Right lobe of liver (tissue), 4 donors: ENCODE measurements around the gene PLEKHM1.

Experiments used
- POLR2A ChIP-seq: fragments of 450-650 bp; IDR thresholded peaks from one replicate; pipeline ENCODE4 v1.6.1; 2017; ENCODE audit warnings: antibody characterized with exemption, mild to moderate bottlenecking
- TF ChIP-seq, protein P1 (sequence below), 4 donors: fragments of 200-600 bp in 3 of 4; fragments of 450-650 bp in 1 of 4; IDR thresholded peaks; one replicate each; pipeline versions ENCODE4 v1.5.1 to v1.8.0; 2016 to 2022; ENCODE audit warnings: antibody characterized with exemption in 4 of 4, mild to moderate bottlenecking in 2 of 4
- donor health status: DM: no; HTN: no; CAD: no.
- donor health status: DM: no; HTN: no; CAD: no.
- donor health status: DM: no; HTN: yes; CAD: no.

DNA sequence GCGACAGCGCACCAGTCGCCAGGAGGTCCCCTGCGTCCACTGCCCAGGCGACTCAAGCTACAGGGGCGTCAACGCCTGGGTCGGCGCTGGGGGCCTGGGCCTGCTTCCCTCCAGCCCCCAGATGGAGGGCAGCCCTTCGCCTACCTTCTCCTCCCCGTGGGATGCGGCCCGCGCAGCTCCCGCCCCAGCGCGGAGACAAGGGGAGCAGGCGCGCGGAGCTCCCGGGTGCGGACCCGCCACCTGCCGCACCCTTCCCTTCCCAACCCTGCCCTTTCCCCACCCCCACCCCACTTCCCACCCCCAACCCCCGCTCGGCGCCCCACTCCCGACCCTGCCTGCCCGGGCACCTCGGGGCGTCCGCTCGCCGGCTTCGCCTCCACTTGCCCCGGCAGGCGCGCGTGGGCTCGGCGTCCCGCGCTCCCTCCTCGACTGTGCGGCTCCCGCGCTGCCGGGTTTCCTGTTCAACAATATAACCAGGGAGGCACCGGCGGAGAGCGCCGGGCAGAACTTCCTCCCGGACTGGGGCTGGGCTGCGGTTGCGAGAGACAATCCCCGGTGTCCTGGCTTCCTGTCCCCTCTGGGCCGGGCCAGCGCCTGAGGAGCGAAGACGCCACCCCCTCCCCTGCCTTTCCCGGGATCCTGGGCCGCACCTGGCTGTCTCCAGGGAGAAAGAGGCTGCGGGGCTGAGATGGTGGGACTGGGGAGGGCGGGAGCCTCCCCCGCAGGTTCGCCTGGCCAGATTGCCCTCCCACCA, 57.9 kb downstream of the PLEKHM1 start, which contains the start of gene ARHGAP27:
- TF ChIP-seq, protein P1, sequence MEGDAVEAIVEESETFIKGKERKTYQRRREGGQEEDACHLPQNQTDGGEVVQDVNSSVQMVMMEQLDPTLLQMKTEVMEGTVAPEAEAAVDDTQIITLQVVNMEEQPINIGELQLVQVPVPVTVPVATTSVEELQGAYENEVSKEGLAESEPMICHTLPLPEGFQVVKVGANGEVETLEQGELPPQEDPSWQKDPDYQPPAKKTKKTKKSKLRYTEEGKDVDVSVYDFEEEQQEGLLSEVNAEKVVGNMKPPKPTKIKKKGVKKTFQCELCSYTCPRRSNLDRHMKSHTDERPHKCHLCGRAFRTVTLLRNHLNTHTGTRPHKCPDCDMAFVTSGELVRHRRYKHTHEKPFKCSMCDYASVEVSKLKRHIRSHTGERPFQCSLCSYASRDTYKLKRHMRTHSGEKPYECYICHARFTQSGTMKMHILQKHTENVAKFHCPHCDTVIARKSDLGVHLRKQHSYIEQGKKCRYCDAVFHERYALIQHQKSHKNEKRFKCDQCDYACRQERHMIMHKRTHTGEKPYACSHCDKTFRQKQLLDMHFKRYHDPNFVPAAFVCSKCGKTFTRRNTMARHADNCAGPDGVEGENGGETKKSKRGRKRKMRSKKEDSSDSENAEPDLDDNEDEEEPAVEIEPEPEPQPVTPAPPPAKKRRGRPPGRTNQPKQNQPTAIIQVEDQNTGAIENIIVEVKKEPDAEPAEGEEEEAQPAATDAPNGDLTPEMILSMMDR (IDR thresholded peaks at IDR 0.05): no peak
- TF ChIP-seq POLR2A: no peak
